Breast epithelium (tissue), 4 donors: ENCODE data around the gene AMELX. TPM values are rescaled to one million over a fixed set of nuclear protein-coding genes. Genes with fewer than 3 reads are reported as not detected.
A peak's percentile ranks its signal among the peaks of the same experiment; 100 is the strongest.

ENCODE experiments used
- DNase-seq, 2 donors: peaks; one replicate each; pipeline ENCODE4 v3.0.0-alpha.2; 2019; ENCODE audit warnings: low spot score in 2 of 2
- H3K27ac ChIP-seq, 2 donors: fragments of 200-600 bp; sonication (generic) in 1 of 2; one replicate each; pipeline ENCODE4 v1.5.1; 2016 to 2019; ENCODE audit warnings: mild to moderate bottlenecking in 1 of 2
- H3K27me3 ChIP-seq, 2 donors: fragments of 200-600 bp; sonication (generic) in 1 of 2; one replicate each; pipeline versions ENCODE4 v1.5.1 to v1.6.0; 2017 to 2019; ENCODE audit warnings: control low read depth in 1 of 2, mild to moderate bottlenecking in 1 of 2
- H3K36me3 ChIP-seq: fragments of 200-600 bp; one replicate; pipeline ENCODE4 v1.5.1; 2019
- H3K4me1 ChIP-seq, 2 donors: fragments of 200-600 bp; sonication (generic); one replicate each; pipeline ENCODE4 v1.5.1; 2016 to 2019; ENCODE audit warnings: control low read depth in 1 of 2
- H3K4me3 ChIP-seq, 3 donors: fragments of 200-600 bp; sonication (generic); 1 replicate in 2 of 3; 2 replicates in 1 of 3; pipeline ENCODE4 v1.5.1; 2016 to 2019; ENCODE audit warnings: mild to moderate bottlenecking in 3 of 3, moderate library complexity in 2 of 3
- H3K9me3 ChIP-seq, 2 donors: fragments of 200-600 bp; sonication (generic) in 1 of 2; one replicate each; pipeline ENCODE4 v1.5.1; 2016 to 2019; ENCODE audit warnings: control low read depth in 1 of 2
- POLR2A ChIP-seq: fragments of 450-650 bp; IDR thresholded peaks from one replicate; pipeline ENCODE4 v1.6.1; 2016; ENCODE audit warnings: antibody characterized with exemption, mild to moderate bottlenecking, moderate library complexity
- POLR2AphosphoS5 ChIP-seq, 3 donors: sonication (generic); formaldehyde crosslinking; IDR thresholded peaks; one replicate each; pipeline ENCODE4 v1.6.1; 2017; ENCODE audit warnings: antibody characterized with exemption in 3 of 3
- intact Hi-C: fragments of 100-400 bp; cut with DNase I; formaldehyde crosslinking; loops from one replicate; pipeline ENCODE4 v1.15.1; 2023; ENCODE audit warnings: low total_unique reads
- total RNA-seq, 3 donors: library from RNA; depleted of rRNA; stranded (reverse); fragments of >200 nt; gene quantifications; one replicate each; pipeline ENCODE4 v1.1.0, GENCODE V29; 2016
- TF ChIP-seq, protein P1 (sequence below), 3 donors: fragments of 450-650 bp; IDR thresholded peaks; one replicate each; pipeline ENCODE4 v1.5.1; 2016 to 2017; ENCODE audit warnings: antibody characterized with exemption in 3 of 3, mild to moderate bottlenecking in 3 of 3, moderate library complexity in 3 of 3

AMELX gene
- not detected for total RNA-seq

DNA sequence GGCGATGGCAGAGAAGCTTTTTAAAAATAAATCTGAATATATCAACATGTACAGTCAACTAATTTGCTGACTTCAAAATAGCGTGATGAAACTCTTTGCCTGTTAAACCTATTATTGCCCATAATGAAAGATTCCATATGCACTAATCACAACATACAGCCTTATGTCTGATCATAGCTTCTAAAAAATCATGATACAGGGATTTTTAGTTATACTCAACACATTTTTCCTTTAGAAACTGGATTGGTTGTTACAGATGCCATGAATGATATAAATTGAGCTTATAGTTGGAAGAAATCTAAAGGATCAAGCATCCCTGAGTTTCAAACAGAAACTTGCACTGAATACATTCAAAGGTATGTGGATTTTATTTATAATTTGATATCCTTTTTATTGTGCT lies at the start of gene AMELX:
Gene AMELX, plus strand, starts transcription at position 301 of the 400 bp plus-strand sequence. CDS start 1,376 bp downstream, outside the sequence.
- H3K4me1 ChIP-seq: no peaks in the 10 kb centered on the region
- H3K9me3 ChIP-seq: no peaks in the 10 kb centered on the region
- intact Hi-C loops: no loop called here
- no peak for DNase-seq
- H3K27ac ChIP-seq: no peak within 1 kb of the TSS
- no peak within 1 kb of the TSS for H3K4me3 ChIP-seq
- H3K27me3 ChIP-seq: peaks cover 0 to 29% of the 10 kb centered on the region in 2 donors
- H3K36me3 ChIP-seq: no peaks in the 10 kb centered on the region
- TF ChIP-seq POLR2AphosphoS5 (IDR thresholded peaks at IDR 0.05): no peak
- TF ChIP-seq, protein P1, sequence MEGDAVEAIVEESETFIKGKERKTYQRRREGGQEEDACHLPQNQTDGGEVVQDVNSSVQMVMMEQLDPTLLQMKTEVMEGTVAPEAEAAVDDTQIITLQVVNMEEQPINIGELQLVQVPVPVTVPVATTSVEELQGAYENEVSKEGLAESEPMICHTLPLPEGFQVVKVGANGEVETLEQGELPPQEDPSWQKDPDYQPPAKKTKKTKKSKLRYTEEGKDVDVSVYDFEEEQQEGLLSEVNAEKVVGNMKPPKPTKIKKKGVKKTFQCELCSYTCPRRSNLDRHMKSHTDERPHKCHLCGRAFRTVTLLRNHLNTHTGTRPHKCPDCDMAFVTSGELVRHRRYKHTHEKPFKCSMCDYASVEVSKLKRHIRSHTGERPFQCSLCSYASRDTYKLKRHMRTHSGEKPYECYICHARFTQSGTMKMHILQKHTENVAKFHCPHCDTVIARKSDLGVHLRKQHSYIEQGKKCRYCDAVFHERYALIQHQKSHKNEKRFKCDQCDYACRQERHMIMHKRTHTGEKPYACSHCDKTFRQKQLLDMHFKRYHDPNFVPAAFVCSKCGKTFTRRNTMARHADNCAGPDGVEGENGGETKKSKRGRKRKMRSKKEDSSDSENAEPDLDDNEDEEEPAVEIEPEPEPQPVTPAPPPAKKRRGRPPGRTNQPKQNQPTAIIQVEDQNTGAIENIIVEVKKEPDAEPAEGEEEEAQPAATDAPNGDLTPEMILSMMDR (IDR thresholded peaks at IDR 0.05): no peak
- no peak for TF ChIP-seq POLR2A

GRCh38 chrX:11244636-11245035 lies 48.6 kb upstream of the AMELX start:
- intact Hi-C loops: no loop called here
- Histone ChIP-seq H3K9me3 (no peaks in the 10 kb centered on the region), H3K36me3 (no peaks in the 10 kb centered on the region), H3K4me1 (no peaks in the 10 kb centered on the region), H3K27ac (peak overlapping the region in 1 of 2 donors; percentile 4), H3K4me3 (no peak overlapping the region), H3K27me3 (peaks cover 0 to 13% of the 10 kb centered on the region in 2 donors)
- DNase-seq: no peak
- TF ChIP-seq POLR2AphosphoS5 (IDR thresholded peaks at IDR 0.05): no peak
- TF ChIP-seq, protein P1 (IDR thresholded peaks at IDR 0.05): no peak
- TF ChIP-seq POLR2A: no peak

GRCh38 chrX:11254417-11255109 lies 38.6 kb upstream of the AMELX start:
- DNase-seq: no peak
- intact Hi-C loops: no loop called here

DNA sequence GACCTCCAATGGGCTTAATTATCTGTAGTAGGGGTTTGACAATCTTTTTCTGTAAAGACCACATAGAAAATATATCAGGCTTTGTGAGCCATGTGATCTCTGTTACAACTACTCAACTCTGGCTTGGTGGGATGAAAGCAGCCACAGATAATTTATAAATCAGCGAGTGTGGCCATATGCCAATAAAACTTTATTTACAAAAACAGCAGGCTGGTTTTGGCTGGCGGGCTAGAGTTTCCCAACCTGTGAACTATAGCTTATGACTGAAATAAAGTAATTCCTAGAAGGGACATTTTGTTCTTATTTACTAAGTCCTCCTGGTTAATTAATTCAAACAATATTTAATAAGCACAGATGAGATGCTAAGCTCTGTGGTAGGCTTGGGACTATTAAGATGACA lies 35.9 kb upstream of the AMELX start:
- H3K27ac ChIP-seq: no peak overlapping the region
- H3K36me3 ChIP-seq: no peaks in the 10 kb centered on the region
- no peak overlapping the region for H3K4me3 ChIP-seq
- intact Hi-C loops: no loop called here
- DNase-seq: no peak
- H3K9me3 ChIP-seq: no peaks in the 10 kb centered on the region
- H3K4me1 ChIP-seq: no peaks in the 10 kb centered on the region
- peaks cover 0 to 27% of the 10 kb centered on the region in 2 donors for H3K27me3 ChIP-seq
- TF ChIP-seq POLR2A (no peak), POLR2AphosphoS5 (IDR thresholded peaks at IDR 0.05) (no peak)
- TF ChIP-seq, protein P1 (IDR thresholded peaks at IDR 0.05): no peak

More at GRCh38 chrX:11254417-11255109, 38.6 kb upstream of the AMELX start:
- H3K4me3 ChIP-seq: no peak overlapping the region
- no peaks in the 10 kb centered on the region for H3K4me1 ChIP-seq
- peaks cover 0 to 13% of the 10 kb centered on the region in 2 donors for H3K27me3 ChIP-seq
- TF ChIP-seq, protein P1 (IDR thresholded peaks at IDR 0.05): no peak
- TF ChIP-seq POLR2A: no peak
- TF ChIP-seq POLR2AphosphoS5 (IDR thresholded peaks at IDR 0.05): no peak
- no peaks in the 10 kb centered on the region for H3K9me3 ChIP-seq
- H3K27ac ChIP-seq: no peak overlapping the region
- H3K36me3 ChIP-seq: no peaks in the 10 kb centered on the region

DNA sequence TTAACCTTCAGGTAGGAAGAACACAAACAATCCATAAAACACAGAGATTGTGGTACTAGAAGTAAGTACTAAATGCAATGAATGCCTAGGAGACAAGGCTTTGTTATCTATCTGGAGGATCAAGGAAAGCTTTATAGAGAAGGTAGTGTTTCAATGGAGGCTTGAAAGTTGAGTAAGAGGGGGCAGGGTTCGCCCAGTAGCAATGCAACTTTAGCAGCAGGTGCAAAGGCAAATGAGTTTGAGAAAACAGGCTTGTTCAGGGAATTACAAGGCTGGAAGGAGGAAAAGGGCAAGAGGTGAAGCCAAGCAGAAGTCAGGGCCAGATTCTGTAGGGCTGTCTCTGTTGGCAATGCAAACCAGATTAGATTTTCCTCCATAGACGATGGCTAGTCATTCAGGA lies 35.5 kb upstream of the AMELX start:
- no peaks in the 10 kb centered on the region for H3K9me3 ChIP-seq
- DNase-seq: no peak
- no peaks in the 10 kb centered on the region for H3K36me3 ChIP-seq
- H3K4me1 ChIP-seq: no peaks in the 10 kb centered on the region
- intact Hi-C loops: no loop called here
- H3K4me3 ChIP-seq: no peak overlapping the region
- H3K27ac ChIP-seq: no peak overlapping the region
- H3K27me3 ChIP-seq: peaks cover 0 to 23% of the 10 kb centered on the region in 2 donors
- TF ChIP-seq POLR2AphosphoS5 (IDR thresholded peaks at IDR 0.05) (no peak), POLR2A (no peak)
- TF ChIP-seq, protein P1 (IDR thresholded peaks at IDR 0.05): no peak
